Endothelial cell of umbilical vein (primary cell): Measurements from ENCODE around the gene EMP3. TPM values are rescaled to one million over a fixed set of nuclear protein-coding genes. Genes with fewer than 3 reads are reported as not detected.

ENCODE experiments used
- BruUV-seq: library from RNA; stranded (reverse); fragments of 400-500 nt; replicated peaks from 2 replicates; lab custom pipeline; 2021; lab: Mats Ljungman, UMichigan
- CTCF ChIA-PET: fragments of 300-600, 350-600 bp; sonication (Branson Sonifier 250); formaldehyde crosslinking; loops from one replicate; lab custom pipeline; 2021; ENCODE audit warnings: antibody characterized with exemption, inconsistent platforms; lab: Charles Lee
- POLR2A ChIA-PET: fragments of 300-600, 350-600 bp; sonication (Branson Sonifier 250); formaldehyde crosslinking; loops from one replicate; lab custom pipeline; 2021; ENCODE audit warnings: antibody characterized with exemption, inconsistent platforms; lab: Charles Lee
- DNase-seq: peaks from one replicate; pipeline ENCODE4 v3.0.0-alpha.2; 2011; ENCODE audit warnings: low read depth, low spot score
- FAIRE-seq: peaks from 2 replicates; lab custom pipeline; 2011; peaks lifted over from hg19 to GRCh38; lab: Jason Lieb, UNC
- H2AFZ ChIP-seq: 2 replicates; pipeline ENCODE4 v1.6.0; 2012; ENCODE audit warnings: low read depth, low read length, control low read depth, inconsistent platforms
- H3K27ac ChIP-seq: 2 replicates; pipeline ENCODE4 v1.5.1; 2011; ENCODE audit warnings: low read depth, mild to moderate bottlenecking, control low read depth, low read length, moderate library complexity; ENCODE audit not compliant: insufficient read depth
- H3K27me3 ChIP-seq, 2 experiments: 2 replicates each; pipeline versions ENCODE4 v1.6.0 to v1.6.1; 2011; ENCODE audit warnings: low read length in 2 of 2, mixed read lengths in 1 of 2; ENCODE audit not compliant: control insufficient read depth in 2 of 2, insufficient read depth in 2 of 2
- H3K36me3 ChIP-seq, 2 experiments: 2 replicates in 1 of 2; 3 replicates in 1 of 2; pipeline ENCODE4 v1.5.1; 2011; ENCODE audit warnings: low read length in 2 of 2, mild to moderate bottlenecking in 1 of 2, moderate library complexity in 1 of 2; ENCODE audit not compliant: control insufficient read depth in 2 of 2, insufficient read depth in 2 of 2; ENCODE audit errors: extremely low read depth in 1 of 2
- H3K4me1 ChIP-seq: 3 replicates; pipeline ENCODE4 v1.5.1; 2011; ENCODE audit warnings: mild to moderate bottlenecking, low read length; ENCODE audit not compliant: control insufficient read depth, insufficient read depth; ENCODE audit errors: extremely low read depth
- H3K4me2 ChIP-seq: 2 replicates; pipeline ENCODE4 v1.6.1; 2011; ENCODE audit warnings: low read length, control low read depth, mixed read lengths; ENCODE audit not compliant: insufficient read depth
- H3K4me3 ChIP-seq, 3 experiments: fragments of 200-600 bp in 1 of 3; sonication (generic), shearing (Covaris generic) in 1 of 3; replicated peaks in 1 of 3; 2 replicates each; pipeline ENCODE4 v1.5.1; 2011 to 2016; ENCODE audit warnings: control low read depth in 3 of 3, low read length in 3 of 3, mild to moderate bottlenecking in 2 of 3, inconsistent platforms in 1 of 3, low read depth in 1 of 3, moderate library complexity in 1 of 3; ENCODE audit not compliant: insufficient read depth in 1 of 3
- H3K79me2 ChIP-seq: 2 replicates; pipeline ENCODE4 v1.6.0; 2012; ENCODE audit warnings: low read length, inconsistent platforms; ENCODE audit not compliant: control insufficient read depth, insufficient read depth
- H3K9ac ChIP-seq: replicated peaks from 2 replicates; pipeline ENCODE3; 2011; ENCODE audit warnings: low read length, control low read depth; ENCODE audit not compliant: insufficient read depth; ENCODE audit errors: extremely low read depth
- H3K9me1 ChIP-seq: replicated peaks from 3 replicates; pipeline ENCODE4 v1.6.0; 2011; ENCODE audit warnings: mild to moderate bottlenecking, low read length; ENCODE audit not compliant: control insufficient read depth, insufficient read depth; ENCODE audit errors: extremely low read depth
- H3K9me3 ChIP-seq: replicated peaks from 2 replicates; pipeline ENCODE4 v1.5.1; 2012; ENCODE audit warnings: low read length, inconsistent platforms; ENCODE audit not compliant: control insufficient read depth, insufficient read depth
- H4K20me1 ChIP-seq: replicated peaks from 2 replicates; pipeline ENCODE3; 2011; ENCODE audit warnings: mild to moderate bottlenecking, low read length; ENCODE audit not compliant: control insufficient read depth, insufficient read depth; ENCODE audit errors: extremely low read depth
- EZH2 ChIP-seq: IDR thresholded peaks from 2 replicates; pipeline ENCODE4 v1.6.1; 2012; ENCODE audit warnings: borderline replicate concordance, low read depth, mild to moderate bottlenecking, moderate library complexity, low read length, inconsistent platforms; ENCODE audit not compliant: severe bottlenecking
- FOS ChIP-seq: IDR thresholded peaks from 2 replicates; pipeline ENCODE4 v1.6.1; 2011; ENCODE audit warnings: mild to moderate bottlenecking, low read length, moderate library complexity, borderline replicate concordance; ENCODE audit not compliant: insufficient read depth
- GATA2 ChIP-seq: IDR thresholded peaks from 2 replicates; pipeline ENCODE4 v1.7.0; 2011; ENCODE audit warnings: low read depth, mild to moderate bottlenecking, moderate library complexity, mixed read lengths, low read length; ENCODE audit not compliant: insufficient read length, insufficient read depth
- JUN ChIP-seq: IDR thresholded peaks from 2 replicates; pipeline ENCODE4 v1.6.1; 2011; ENCODE audit warnings: borderline replicate concordance, low read depth; ENCODE audit not compliant: insufficient read length, insufficient read depth
- MYC ChIP-seq: IDR thresholded peaks from one replicate; pipeline ENCODE4 v1.6.1; 2011; ENCODE audit warnings: mild to moderate bottlenecking, low read depth, low read length
- POLR2A ChIP-seq: IDR thresholded peaks from 2 replicates; pipeline ENCODE4 v1.6.1; 2012; ENCODE audit warnings: low read depth, mild to moderate bottlenecking, control low read depth, low read length
- POLR2AphosphoS5 ChIP-seq: IDR thresholded peaks from 2 replicates; pipeline ENCODE4 v1.6.1; 2012; ENCODE audit warnings: low read depth, mild to moderate bottlenecking, control low read depth, low read length, moderate library complexity; ENCODE audit not compliant: insufficient read depth
- dilution Hi-C: fragments of 300-500 bp; cut with MboI; formaldehyde crosslinking; loops from one replicate; pipeline ENCODE4 v1.15.0; 2019; ENCODE audit warnings: low sequenced_read_pairs; ENCODE audit not compliant: extremely low pct_ligation_motif_present
- intact Hi-C: fragments of 100-400 bp; cut with micrococcal nuclease; formaldehyde crosslinking; loops from one replicate; pipeline ENCODE4 v1.10.0; 2022
- polyA plus RNA-seq, 4 experiments: library from polyadenylated mRNA; depleted of rRNA in 3 of 4; stranded (reverse) in 3 of 4; unstranded in 1 of 4; fragments of >200 nt; gene quantifications; 2 replicates each; pipeline versions ENCODE4 v1.2.1 to v1.2.3, GENCODE V29; 2011 to 2012; ENCODE audit warnings: missing spikeins in 1 of 4
- total RNA-seq: library from RNA; stranded (reverse); gene quantifications from 2 replicates; pipeline ENCODE4 v1.2.3, GENCODE V29; 2021
- TF ChIP-seq, protein P1 (sequence below), 2 donors: IDR thresholded peaks; 1 replicate in 1 of 2; 2 replicates in 1 of 2; pipeline ENCODE4 v1.5.1; 2011; ENCODE audit warnings: low read length in 2 of 2, mild to moderate bottlenecking in 2 of 2, moderate library complexity in 2 of 2, control low read depth in 1 of 2, inconsistent platforms in 1 of 2, low read depth in 1 of 2; ENCODE audit not compliant: insufficient read depth in 1 of 2; ENCODE audit errors: extremely low read depth in 1 of 2
- TF ChIP-seq, protein P2 (sequence below): IDR thresholded peaks from 2 replicates; pipeline ENCODE4 v1.6.1; 2011; ENCODE audit not compliant: insufficient read depth, insufficient read length

Gene EMP3
- total and polyA plus RNA-seq, 2 donors (not counting 3 experiments of a cell fraction or from before 2014, with no cell fraction given): 127 to 406 TPM

DNA sequence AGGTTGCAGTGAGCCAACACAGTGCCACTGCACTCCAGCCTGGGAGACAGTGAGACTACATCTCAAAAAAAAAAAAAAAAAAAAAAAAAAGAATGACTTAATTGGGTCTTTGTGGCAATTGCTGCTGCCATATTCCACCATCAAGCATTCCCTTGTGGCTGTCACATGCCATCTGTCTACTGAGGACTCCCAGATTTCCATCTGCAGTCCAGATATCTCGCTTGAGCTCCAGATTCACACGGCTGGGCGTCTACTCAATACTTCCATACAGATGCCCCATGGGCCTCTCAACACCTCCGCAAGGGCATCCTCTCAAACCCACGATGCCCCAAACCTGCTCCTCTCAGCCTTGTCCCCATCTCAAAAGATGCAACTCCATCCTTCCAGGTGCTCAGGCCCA is 25.5 kb downstream of the EMP3 start:
- Histone ChIP-seq H3K4me2 (no peak overlapping the region), H3K9me1 (no peaks in the 10 kb centered on the region), H3K9ac (no peak overlapping the region), H3K79me2 (no peaks in the 10 kb centered on the region), H4K20me1 (no peaks in the 10 kb centered on the region), H3K4me3 (no peak overlapping the region), H2AFZ (no peak overlapping the region), H3K4me1 (no peaks in the 10 kb centered on the region), H3K27ac (no peak overlapping the region), H3K9me3 (no peaks in the 10 kb centered on the region), H3K36me3 (no peaks in the 10 kb centered on the region), H3K27me3 (no peaks in the 10 kb centered on the region)
- DNase-seq (no peak), FAIRE-seq (no peak)
- POLR2A ChIA-PET: no interaction called here
- dilution Hi-C loops: no loop called here
- intact Hi-C loops: no loop called here
- TF ChIP-seq, protein P1, sequence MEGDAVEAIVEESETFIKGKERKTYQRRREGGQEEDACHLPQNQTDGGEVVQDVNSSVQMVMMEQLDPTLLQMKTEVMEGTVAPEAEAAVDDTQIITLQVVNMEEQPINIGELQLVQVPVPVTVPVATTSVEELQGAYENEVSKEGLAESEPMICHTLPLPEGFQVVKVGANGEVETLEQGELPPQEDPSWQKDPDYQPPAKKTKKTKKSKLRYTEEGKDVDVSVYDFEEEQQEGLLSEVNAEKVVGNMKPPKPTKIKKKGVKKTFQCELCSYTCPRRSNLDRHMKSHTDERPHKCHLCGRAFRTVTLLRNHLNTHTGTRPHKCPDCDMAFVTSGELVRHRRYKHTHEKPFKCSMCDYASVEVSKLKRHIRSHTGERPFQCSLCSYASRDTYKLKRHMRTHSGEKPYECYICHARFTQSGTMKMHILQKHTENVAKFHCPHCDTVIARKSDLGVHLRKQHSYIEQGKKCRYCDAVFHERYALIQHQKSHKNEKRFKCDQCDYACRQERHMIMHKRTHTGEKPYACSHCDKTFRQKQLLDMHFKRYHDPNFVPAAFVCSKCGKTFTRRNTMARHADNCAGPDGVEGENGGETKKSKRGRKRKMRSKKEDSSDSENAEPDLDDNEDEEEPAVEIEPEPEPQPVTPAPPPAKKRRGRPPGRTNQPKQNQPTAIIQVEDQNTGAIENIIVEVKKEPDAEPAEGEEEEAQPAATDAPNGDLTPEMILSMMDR (IDR thresholded peaks at IDR 0.05; ENCODE audit: extremely low read depth in 1 of 2, insufficient read depth in 1 of 2, low read depth in 1 of 2, low read length in 2 of 2): no peak
- no peak for TF ChIP-seq POLR2A
- no peak for TF ChIP-seq JUN
- TF ChIP-seq EZH2: no peak
- no peak for TF ChIP-seq GATA2
- TF ChIP-seq POLR2AphosphoS5: no peak
- no peak for TF ChIP-seq FOS
- TF ChIP-seq, protein P2, sequence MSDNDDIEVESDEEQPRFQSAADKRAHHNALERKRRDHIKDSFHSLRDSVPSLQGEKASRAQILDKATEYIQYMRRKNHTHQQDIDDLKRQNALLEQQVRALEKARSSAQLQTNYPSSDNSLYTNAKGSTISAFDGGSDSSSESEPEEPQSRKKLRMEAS: no peak
- no peak for TF ChIP-seq MYC
- no TSS peak for BruUV-seq
- CTCF ChIA-PET: interaction anchor here (0.6 to 2.8 kb wide), 26 partner anchors 10 to 258 kb away, joined by 3 to 29 read pairs (median 4); partner anchors contain the start of genes GRWD1, KDELR1, SYNGR4 and TMEM143
